ENCODE measurements around the gene MARCKSL1. TPM values are rescaled to one million over a fixed set of nuclear protein-coding genes. Genes with fewer than 3 reads are reported as not detected.

MARCKSL1 gene
- total and polyA plus RNA-seq, 2 of the 13 experiments (the other 11 are each of a cell fraction or from before 2014, with no cell fraction given) = 81.9 to 155 TPM

- TF ChIP-seq NFAT5 (CRISPR knock-in tag; IDR thresholded peaks at IDR 0.05) = no peak
- TF ChIP-seq SRY (CRISPR knock-in tag; IDR thresholded peaks at IDR 0.05) = 0 out of 2 replicates have a peak, but pooled peaks have one; percentile 31
- no peak for TF ChIP-seq FOXP1 (IDR thresholded peaks at IDR 0.05)
- no peak for TF ChIP-seq FOXP1 (CRISPR knock-in tag; IDR thresholded peaks at IDR 0.05)
- TF ChIP-seq ZNF30 (CRISPR knock-in tag; IDR thresholded peaks at IDR 0.05) = 0 out of 2 replicates have a peak, but pooled peaks have one; percentile 22
- no peak; the same call in 1 of the 2 replicates for TF ChIP-seq RAD21 (CRISPR knock-in tag; IDR thresholded peaks at IDR 0.05)
- no peak for TF ChIP-seq MAFF (IDR thresholded peaks at IDR 0.05; ENCODE audit: low read depth, low read length)
- no peak; the same call in 1 of the 2 replicates for TF ChIP-seq ZNF225 (CRISPR knock-in tag; IDR thresholded peaks at IDR 0.05)
- peak; percentile 73; the same call in 1 of the 3 replicates for TF ChIP-seq MXI1 (IDR thresholded peaks at IDR 0.05; ENCODE audit: borderline replicate concordance, low read depth, low read length)
- TF ChIP-seq ESRRA (CRISPR knock-in tag; IDR thresholded peaks at IDR 0.05; ENCODE audit: low read depth) = no peak
- TF ChIP-seq ZNF691 (CRISPR knock-in tag; IDR thresholded peaks at IDR 0.05; ENCODE audit: borderline replicate concordance, low read depth) = no peak
- no peak for TF ChIP-seq FOXK2 (IDR thresholded peaks at IDR 0.05)
- TF ChIP-seq CREB1 (IDR thresholded peaks at IDR 0.05) = no peak
- TF ChIP-seq CREB1 (CRISPR knock-in tag; IDR thresholded peaks at IDR 0.05) = no peak
- no peak for TF ChIP-seq ZNF234 (CRISPR knock-in tag; conservative IDR thresholded peaks at IDR 0.05)
- 0 out of 2 replicates have a peak, but pooled peaks have one; percentile 76 for TF ChIP-seq ZNF839 (CRISPR knock-in tag; IDR thresholded peaks at IDR 0.05; ENCODE audit: borderline replicate concordance)
- TF ChIP-seq YY1 (IDR thresholded peaks at IDR 0.05; ENCODE audit: insufficient read depth, insufficient replicate concordance, low read depth, low read length) = peak; percentile 32
- TF ChIP-seq ZNF776 (CRISPR knock-in tag; IDR thresholded peaks at IDR 0.05) = no peak; the same call in 1 of the 2 replicates
- no peak for TF ChIP-seq SIN3B (IDR thresholded peaks at IDR 0.05; ENCODE audit: low read length)
- no peak for TF ChIP-seq HNRNPUL1 (IDR thresholded peaks at IDR 0.05; ENCODE audit: low read depth, low read length)
- no peak for TF ChIP-seq ZGPAT (CRISPR knock-in tag; IDR thresholded peaks at IDR 0.05)
- TF ChIP-seq SNAPC5 (CRISPR knock-in tag; IDR thresholded peaks at IDR 0.05; ENCODE audit: borderline replicate concordance) = no peak
Measured at GRCh38 chr1:32351399-32352238, 15.6 kb upstream of the MARCKSL1 start (continued).

Data from HepG2 (cell line).